HG02981 (cell line): ENCODE measurements around the gene TMEM41A.

Experiments used
- ATAC-seq: cut with Tn5 transposase; IDR thresholded peaks from one replicate; pipeline ENCODE4 v1.9.1; 2021; ENCODE audit warnings: mild to moderate bottlenecking, moderate library complexity; ENCODE audit not compliant: unreplicated experiment

TMEM41A gene

DNA sequence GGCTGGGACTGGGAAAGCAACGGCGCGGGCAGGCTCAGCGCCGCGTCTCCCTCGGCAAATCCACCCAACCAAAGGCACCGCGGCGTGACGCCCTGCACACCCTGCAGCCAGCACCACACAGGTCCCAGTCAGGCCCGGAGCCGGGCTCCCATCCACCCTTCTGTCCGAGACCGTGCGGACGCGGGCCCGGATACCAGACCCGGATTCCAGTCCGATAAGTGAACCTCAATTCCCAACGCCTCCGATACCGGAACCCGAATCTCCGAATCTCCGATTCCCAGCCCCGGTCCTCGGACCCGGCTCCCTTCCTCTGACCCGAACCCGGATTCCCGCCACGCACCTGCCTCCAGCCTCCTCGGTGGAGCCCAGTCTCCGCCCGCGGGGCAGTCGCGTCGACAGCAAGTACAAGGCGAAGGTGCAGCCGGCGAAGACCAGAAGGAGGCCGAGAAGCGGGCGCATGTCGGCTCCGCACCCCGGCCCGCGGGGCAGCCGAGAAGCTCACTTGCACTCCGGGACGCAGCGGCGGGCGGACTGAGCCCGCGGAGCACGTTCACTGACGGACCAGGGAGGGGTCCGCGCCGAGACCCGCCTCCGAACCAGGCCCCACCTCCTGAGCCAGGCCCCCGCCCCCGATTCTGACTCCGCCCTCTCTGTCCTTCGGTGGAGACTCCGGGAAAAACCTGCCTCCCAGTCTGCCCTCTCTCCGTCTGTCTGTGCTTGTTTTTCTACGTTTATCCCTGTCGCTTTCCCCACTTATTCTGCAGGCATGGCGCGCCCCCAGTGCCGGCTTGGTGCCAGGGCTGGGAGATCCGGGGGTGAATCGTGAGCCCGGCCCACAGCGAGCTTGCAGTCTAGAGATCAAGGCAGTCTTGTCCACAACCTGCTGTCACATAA is at the start of gene TMEM41A:
TMEM41A (minus strand) TSS at position 533 of the 894 bp plus-strand sequence; CDS start at position 459, 74 bp downstream.
- peak; percentile 94 for ATAC-seq

DNA sequence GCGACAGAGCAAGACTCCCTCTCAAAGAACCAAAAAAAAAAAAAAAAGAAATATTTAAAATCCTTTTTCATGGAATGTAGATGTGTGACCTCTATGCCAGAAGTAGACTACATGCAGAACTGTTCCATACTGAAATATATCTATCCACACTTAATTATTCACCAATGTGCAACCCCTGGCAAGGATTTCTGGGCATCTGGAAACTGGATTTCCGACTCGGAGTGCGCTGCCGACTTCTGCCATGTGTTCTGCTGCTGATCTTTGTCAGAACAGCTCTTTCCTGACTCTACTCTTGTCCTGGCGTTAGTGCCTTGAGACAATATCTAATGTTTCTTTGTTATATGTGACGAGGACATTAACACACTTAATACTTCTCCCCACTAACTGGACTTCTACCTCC is 41.9 kb upstream of the TMEM41A start:
- no peak for ATAC-seq

DNA sequence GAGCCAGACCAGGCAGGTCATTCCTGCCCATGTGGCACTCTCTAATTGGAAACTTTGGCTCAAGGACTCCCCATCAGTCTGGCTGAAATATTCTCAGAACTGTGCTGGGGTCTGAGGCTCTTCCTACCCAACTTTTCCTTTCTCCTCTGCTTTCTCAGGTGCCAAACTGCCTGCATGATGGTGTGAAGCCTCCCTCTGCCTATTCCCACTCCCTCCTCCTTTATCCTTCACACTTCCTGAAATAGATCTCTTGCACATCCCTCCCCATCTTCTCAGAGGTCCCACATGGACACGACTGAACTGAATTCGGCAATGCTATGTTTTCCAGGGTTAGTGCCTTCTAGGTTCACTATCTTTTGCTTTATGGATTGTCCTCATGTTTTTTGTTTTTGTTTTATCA is 41.1 kb upstream of the TMEM41A start:
- no peak for ATAC-seq

DNA sequence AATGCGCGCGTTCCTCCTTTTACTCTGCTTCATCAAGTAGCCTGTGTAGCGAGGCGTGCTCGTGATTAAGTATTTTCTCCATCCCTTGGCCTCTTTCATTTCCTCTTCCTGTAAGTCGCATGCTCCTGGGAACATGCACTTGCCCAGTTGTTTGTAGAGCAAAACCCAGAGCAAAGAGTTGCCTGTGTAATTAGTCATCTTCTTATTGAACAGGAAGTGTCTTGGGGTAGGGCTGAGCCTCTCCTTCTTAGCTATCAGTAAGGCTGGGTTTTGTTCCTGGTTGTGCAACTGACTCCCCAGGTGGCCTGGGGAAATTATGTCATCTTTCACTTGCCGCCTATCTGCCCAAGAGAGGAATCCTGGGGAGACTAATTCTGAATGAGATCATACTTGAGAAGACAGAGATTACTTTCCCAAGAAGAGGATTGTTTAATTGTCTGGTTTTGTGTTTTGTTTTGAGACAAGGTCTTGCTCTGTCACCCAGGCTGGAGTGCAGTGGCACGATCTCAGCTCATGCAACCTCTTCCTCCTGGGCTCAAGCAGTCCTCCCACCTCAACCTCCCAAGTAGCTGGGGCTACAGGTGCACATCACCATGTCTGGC is 38.6 kb upstream of the TMEM41A start:
- peak; percentile 98 for ATAC-seq

DNA sequence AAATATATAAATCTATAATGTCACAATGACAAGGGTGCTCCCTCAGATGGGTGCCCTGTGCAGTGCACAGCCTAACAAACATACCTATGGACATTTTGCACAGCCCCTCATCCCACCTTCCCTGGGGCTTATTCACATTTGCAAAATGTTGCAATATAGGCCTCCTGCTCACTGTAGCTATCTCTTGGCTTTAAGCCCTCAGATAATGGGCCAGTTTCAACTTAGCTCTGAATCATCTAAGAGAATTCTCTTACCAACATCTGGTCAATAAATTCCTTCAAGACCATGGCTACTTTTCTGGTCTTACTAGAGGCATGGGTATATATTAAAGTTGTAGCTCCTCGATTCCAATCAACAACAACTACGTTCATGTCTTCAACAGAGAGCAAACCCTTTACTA is 35.7 kb upstream of the TMEM41A start:
- ATAC-seq: no peak

DNA sequence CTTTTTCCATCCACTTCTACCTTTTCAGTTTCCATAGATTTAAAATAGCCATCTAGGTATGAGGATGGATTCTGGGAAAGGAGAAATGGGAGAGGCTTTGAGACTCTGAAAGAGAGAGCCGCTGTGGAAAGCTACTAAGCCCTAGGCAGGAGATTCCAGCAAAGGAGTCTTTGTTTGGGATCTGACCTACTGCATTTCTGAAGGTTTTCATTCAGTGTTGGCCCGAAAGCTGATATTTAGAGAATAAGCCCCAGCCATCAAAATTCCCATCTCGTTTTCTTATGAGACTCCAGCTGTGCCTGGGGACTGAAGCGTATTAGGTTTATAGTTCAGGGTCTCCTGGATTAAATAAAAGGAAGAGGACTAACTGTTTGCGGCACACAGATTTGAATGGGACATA is 34.1 kb upstream of the TMEM41A start:
- no peak for ATAC-seq

DNA sequence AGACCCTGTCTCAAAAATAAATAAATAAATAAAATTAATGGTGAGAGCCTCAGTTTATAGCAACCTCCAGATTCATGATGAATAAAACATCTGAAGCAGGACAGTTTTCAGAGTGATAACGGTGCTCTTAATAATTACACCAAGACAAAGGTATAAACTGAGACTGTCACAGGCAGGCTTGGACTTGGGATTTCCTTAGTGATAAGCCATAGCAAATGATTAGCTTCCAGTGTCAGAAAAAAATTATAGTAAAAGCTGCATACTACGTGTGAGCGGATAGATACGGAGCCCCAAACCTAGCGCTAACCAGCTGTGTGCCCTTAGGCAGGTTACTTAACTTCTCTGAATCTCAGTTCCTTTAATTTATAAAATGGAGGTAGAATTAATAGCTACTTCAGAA is 32.0 kb upstream of the TMEM41A start:
- ATAC-seq: no peak

DNA sequence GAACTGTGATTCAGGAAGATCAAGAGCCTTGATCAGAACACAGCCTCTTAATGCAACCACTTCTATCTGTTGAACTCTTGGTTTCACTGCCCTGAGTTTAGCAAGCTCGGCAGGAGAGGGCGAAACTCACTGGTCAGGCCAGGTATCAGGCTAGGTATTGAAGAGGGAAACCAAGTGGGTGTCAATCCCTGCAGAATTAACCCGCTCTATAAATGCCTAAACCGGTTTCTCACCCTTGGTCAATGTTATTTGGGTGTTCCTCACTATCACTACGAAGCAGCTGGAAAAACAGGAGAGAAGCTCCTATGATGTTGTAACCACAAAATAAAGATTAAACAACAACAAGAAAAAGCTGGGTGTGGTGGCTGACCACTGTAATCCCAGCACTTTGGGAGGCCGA is 29.7 kb upstream of the TMEM41A start:
- ATAC-seq: no peak

DNA sequence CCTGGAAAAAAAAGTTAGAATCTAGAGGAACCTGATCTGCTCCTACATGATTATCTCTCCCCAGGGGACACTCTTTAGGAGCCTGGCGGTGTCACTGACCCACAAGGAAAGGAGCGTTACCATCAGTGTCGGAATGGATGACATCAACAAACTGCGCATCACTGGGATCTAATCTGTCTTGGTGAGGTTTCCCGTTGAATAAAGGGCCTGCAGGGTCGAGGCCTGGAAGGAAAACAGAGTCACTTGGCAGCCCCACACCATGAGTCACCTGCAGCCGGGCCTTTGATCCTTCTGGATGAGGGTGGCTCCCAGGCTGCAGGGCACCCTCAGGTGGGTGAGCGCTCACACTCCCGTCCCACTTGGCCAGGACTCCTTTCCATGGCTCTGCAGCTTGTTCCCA is 28.5 kb upstream of the TMEM41A start:
- ATAC-seq: no peak

DNA sequence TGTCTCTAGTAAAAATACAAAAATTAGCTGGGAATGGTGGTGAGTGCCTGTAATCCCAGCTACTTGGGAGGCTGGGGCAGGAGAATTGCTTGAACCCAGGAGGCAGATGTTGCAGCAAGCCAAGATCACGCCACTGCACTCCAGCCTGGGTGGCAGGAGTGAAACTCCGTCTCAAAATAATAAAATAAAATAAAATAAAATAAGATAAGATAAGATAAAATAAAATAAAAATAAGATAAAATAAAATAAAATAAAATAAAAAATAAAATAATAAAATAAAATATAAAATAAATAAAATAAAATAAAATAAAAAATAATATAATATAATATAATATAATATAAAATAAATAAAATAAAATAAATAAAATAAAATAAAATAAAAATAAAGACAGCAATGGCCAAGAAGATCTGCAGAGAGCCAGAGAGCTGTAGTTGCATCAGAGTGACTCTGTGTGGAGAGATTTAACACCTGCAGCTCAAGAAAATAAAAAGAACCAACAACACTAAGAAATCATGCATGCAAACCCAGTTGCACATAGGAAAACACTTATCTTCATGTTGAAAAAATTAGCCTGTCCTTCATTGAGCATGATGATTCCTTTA is 27.6 kb upstream of the TMEM41A start:
- ATAC-seq: no peak

DNA sequence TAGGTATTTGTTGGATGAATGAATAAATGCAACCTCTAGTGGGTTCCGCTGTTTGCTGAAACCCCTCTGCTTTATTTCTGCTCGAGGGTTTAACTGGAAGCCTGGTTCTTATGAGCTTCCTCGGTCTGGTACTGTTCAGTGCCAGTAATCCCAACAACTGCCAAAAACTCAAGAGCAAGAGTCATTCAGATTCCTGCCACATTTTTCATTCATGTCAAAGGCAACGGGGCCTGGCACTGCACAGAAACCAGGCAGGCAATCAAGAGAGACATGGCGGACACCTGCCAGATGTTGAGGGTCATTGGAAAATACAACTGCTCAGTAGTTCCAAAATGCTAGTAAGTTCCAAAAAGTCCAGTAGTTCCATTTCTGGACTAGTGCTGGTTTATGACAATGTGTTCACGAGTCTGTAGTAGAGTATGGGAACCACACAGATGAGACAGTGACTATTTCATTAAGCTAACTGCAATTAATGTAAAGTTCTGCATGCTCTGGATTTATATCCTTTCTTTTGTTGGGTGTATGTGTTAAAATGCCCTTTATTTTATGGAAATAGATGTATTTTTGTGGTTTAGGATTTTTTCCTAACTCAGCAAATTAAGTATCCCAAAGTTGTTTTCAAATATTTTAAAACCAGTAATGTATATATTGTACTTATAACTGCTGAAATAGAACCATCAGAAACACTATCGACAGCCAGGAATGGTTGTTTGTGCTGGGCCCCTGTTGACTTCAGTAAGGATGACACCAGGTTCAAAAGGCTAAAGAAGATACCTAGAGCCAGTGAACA is 22.7 kb upstream of the TMEM41A start:
- ATAC-seq: no peak

DNA sequence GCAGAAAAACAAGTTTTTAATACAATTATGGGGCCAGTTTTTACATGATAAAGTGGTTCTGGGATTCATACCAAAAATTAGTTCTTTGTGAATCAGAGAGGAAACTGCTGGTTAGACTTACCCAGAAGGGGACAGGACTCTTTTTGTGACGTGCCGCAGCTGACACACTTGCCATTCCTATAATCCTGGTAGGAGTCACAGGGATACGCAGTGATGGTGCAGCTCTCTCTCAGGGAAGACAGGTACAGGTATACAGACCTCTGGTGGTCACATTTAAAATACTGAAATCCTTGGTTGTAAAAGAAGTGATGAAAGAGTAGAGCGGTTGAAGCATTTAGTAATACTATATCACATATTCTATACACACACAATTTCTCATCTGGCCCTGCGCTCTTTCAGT is 20.2 kb upstream of the TMEM41A start:
- no peak for ATAC-seq

DNA sequence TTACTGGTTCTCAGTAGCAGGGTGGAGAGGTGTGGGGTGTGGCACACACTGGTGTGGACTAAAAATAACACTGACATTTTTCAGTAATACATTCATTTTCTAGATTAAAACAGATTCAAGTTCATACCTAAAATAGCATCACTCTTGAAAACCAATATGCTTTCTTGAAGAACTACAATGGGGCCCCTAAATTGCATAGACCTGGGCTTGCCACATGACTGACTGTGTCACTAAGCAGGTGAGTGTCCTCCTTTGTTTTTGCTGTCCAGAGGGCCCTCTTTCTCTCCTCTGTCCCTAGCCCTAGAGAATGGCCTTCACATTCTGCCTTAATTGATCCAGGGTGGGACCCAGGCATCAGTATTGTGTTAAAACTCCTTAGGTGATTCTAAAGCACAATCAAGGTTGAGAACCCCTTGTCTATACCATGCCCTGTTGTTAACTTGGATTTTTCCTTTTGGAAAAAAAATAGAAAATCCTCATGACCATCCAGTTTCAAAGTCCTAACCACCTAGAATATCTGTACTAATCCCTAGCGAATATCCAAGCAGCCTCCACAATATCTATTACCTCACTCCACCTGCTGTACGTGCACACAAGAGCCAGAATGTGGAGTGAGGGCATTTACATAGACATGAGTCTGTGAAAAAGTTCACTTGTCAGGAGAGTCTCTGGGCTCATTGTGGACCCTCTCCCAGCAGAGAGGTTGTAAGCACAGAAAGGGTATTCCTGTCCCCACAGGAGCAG is 18.7 kb upstream of the TMEM41A start:
- no peak for ATAC-seq

DNA sequence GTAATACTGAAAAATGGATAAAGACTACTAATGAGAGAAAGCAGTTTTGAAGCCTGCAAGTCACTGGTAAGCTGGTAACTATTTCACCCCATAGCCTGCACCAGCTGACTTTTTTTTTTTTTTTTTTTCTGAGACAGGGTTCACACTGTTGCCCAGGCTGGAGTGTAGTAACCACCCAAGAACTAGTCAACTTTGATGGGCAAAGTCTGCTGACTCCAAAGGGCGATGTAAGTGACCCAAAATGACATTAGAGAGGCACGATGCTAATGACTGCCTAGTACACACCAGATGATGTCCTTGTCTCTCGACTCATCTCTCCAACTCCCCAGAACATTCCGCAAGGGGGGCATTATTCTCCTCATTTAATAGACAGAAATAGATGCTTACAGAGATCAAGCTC is 12.9 kb upstream of the TMEM41A start:
- no peak for ATAC-seq

DNA sequence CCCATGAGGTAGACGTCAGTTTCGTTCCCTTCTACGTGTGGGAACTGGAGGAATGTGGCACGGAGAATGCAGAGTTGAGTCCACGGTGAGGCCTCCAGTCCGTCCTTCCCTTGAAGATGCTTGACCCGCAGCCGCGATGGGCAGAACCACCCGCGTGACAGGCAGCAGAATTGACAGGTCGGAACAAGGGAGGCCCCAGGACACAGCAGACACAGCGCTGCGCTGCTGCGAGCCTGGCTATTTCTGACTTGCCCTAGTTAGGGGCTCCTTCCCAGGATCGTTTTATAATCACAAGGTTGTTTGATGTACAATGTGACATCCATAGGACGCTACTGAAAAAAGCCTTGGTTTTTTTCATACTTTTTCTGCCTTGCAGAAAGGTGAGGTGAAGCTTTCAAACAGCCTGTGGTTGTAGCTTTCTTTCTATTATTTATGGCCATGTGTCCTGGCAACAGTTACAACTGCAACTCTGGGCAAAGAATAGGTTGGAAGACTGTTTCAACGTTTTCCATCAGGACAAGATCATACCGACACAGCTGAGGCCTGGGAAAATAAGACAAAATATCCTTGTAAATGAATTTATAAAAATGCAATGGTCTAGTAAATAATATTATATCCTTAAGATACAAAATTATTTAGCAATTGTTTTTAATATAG is 9.6 kb upstream of the TMEM41A start:
- ATAC-seq: no peak

DNA sequence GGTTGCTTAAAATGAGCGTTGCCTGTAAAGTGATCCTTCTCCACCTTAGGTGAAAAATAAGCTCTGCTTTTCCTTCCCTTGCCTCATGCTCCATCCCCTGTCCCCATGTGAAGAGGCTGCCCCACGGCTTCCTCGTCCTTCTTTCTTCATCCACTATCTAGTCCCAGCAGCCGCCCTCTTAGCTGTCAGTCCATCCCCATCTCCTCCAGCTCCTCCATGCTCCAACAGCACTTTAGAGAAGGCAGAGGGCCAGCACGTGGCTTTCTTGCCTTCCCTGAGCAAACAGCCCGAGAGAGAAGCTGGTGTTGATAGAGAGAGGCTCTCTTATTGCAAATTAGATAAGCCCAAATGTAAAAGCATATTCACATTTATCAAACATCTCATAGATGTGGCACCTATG is 9.0 kb upstream of the TMEM41A start:
- ATAC-seq: no peak

DNA sequence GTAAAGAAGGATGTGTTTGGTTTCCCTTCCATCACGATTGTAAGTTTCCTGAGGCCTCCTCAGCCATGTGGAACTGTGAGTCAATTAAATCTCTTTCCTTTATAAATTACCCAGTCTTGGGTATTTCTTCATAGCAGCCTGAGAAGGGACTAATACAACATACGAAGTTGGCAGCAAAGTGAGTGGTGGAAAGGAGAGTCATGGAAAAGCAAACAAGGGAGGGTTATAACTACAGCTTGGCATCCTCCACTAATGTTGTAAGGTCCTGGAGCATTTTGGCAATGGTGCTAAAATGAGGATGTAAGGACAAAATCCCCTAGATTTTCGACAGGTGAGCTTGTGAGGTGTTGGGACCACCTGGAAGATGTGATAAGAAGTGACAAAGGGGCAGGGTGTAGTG is 5.8 kb upstream of the TMEM41A start:
- ATAC-seq: no peak

DNA sequence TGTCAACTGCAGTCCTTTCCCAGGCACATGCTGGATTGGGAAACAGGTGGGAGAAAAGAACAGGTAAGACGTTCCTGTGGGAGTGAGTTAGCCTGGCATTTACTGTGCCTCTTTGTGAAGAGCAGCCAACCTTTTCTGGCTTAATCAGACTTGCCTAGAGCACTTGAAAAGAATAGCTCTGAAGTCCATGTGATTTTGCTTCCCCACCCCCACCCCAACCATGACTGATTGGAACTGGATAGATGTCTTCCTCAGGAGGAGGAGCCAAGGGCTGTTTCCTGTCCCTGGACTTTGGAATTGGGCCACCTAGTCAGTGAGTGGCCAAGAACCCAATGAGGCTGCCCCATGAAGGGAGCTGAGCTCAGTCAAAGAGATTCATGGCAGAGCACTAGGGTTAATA is 4.7 kb upstream of the TMEM41A start:
- no peak for ATAC-seq

DNA sequence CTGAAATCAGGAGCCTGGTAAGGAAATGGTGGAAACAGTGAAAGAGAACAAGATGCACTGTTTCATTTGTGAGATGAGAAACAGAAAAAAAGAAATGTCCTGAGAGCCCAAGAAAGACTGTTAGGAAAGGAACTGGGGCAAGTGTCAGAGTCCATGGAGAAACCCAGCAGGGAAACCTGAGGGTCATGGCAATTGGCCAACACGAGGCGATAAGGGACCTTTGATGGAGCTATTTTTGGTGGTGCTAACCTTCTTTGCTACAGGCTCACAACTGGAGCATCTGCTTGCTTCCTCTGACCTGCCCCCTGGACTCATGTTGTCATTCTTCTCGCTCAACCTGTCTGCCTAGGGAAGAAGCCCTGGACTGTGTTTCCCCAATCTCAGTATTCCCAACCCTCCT is 4.2 kb upstream of the TMEM41A start:
- ATAC-seq: no peak

DNA sequence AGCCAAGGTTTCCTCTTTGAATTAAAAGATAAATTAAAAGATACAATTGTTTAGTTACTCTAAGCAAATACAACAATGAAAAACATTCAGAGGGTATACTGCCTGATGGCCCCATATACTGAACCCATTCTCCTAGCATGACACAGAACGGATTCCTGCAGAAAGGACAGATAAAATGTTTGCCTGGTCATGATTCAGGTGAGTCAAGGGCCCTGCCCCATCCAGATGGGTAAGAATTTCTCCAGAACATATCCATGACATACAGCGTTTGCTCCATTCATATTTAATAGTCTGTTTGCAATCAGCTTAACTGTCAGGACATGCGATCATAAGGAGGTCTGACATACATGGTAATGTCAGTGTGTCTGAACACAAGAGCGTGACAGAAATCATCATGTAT is 8.6 kb downstream of the TMEM41A start:
- ATAC-seq: no peak
